IMR-90 (cell line): ENCODE results near the gene MINDY2. TPM values are rescaled to one million over a fixed set of nuclear protein-coding genes. Genes with fewer than 3 reads are reported as not detected.
A peak's percentile ranks its signal among the peaks of the same experiment; 100 is the strongest.

ENCODE experiments used
- ATAC-seq: fragments of 200-7000 bp; cut with Tn5 transposase; 2 replicates; pipeline ENCODE4 v1.9.1; 2020; ENCODE audit warnings: low read depth, mild to moderate bottlenecking, moderate library complexity
- BruUV-seq: library from RNA; stranded (reverse); fragments of 400-500 nt; replicated peaks from 2 replicates; lab custom pipeline; 2021; lab: Mats Ljungman, UMichigan
- CTCF ChIA-PET: fragments of 300-600 bp; formaldehyde crosslinking; extraction: SDS; loops from one replicate; lab custom pipeline; 2021; ENCODE audit warnings: antibody characterized with exemption; lab: Yijun Ruan, JAX
- POLR2A ChIA-PET: fragments of 300-600 bp; sonication (Branson Sonifier 250); formaldehyde crosslinking; loops from one replicate; lab custom pipeline; 2022; ENCODE audit warnings: antibody characterized with exemption; ENCODE audit not compliant: unreplicated experiment; lab: Charles Lee
- DNase-seq: peaks from one replicate; pipeline ENCODE4 v3.0.0; 2013
- H2AFZ ChIP-seq: replicated peaks from 2 replicates; pipeline ENCODE3; 2013; ENCODE audit warnings: low read length, mild to moderate bottlenecking; ENCODE audit not compliant: poor library complexity
- H2AK5ac ChIP-seq: 2 replicates; pipeline ENCODE4 v1.6.1; 2013; ENCODE audit warnings: low read depth, low read length, inconsistent platforms
- H2AK9ac ChIP-seq: replicated peaks from 2 replicates; pipeline ENCODE3; 2013; ENCODE audit warnings: mild to moderate bottlenecking, low read depth, low read length, moderate library complexity; ENCODE audit not compliant: poor library complexity
- H2BK120ac ChIP-seq: 2 replicates; pipeline ENCODE4 v1.6.1; 2013; ENCODE audit warnings: low read depth, low read length, inconsistent platforms
- H2BK15ac ChIP-seq: 3 replicates; pipeline ENCODE4 v1.6.1; 2013; ENCODE audit warnings: low read depth, low read length, inconsistent platforms
- H2BK20ac ChIP-seq: 2 replicates; pipeline ENCODE4 v1.6.1; 2013; ENCODE audit warnings: low read depth, mild to moderate bottlenecking, inconsistent platforms, low read length, moderate library complexity
- H2BK5ac ChIP-seq: 2 replicates; pipeline ENCODE4 v1.6.1; 2013; ENCODE audit warnings: mild to moderate bottlenecking, low read depth, low read length, inconsistent platforms; ENCODE audit not compliant: poor library complexity, severe bottlenecking
- H3K14ac ChIP-seq: replicated peaks from 2 replicates; pipeline ENCODE4 v1.6.1; 2013; ENCODE audit warnings: low read depth, low read length, inconsistent platforms
- H3K18ac ChIP-seq: 2 replicates; pipeline ENCODE4 v1.6.1; 2013; ENCODE audit warnings: low read depth, low read length, control low read depth
- H3K23ac ChIP-seq: 2 replicates; pipeline ENCODE4 v1.6.1; 2013; ENCODE audit warnings: low read depth, low read length, inconsistent platforms
- H3K27ac ChIP-seq: 2 replicates; pipeline ENCODE4 v1.5.1; 2013; ENCODE audit warnings: mild to moderate bottlenecking, control low read depth, low read length; ENCODE audit not compliant: insufficient read depth
- H3K27me3 ChIP-seq: 2 replicates; pipeline ENCODE4 v1.6.1; 2013; ENCODE audit warnings: low read length; ENCODE audit not compliant: control insufficient read depth, insufficient read depth
- H3K36me3 ChIP-seq: 2 replicates; pipeline ENCODE4 v1.6.1; 2013; ENCODE audit warnings: low read length, mixed read lengths; ENCODE audit not compliant: control insufficient read depth, insufficient read depth
- H3K4ac ChIP-seq: 2 replicates; pipeline ENCODE4 v1.6.1; 2013; ENCODE audit warnings: low read depth, low read length, inconsistent platforms
- H3K4me1 ChIP-seq: 2 replicates; pipeline ENCODE4 v1.6.1; 2013; ENCODE audit warnings: low read length, mixed read lengths; ENCODE audit not compliant: control insufficient read depth, insufficient read depth
- H3K4me2 ChIP-seq: 2 replicates; pipeline ENCODE4 v1.6.1; 2013; ENCODE audit warnings: low read depth, mild to moderate bottlenecking, control low read depth, low read length, moderate library complexity
- H3K4me3 ChIP-seq: 2 replicates; pipeline ENCODE4 v1.5.1; 2013; ENCODE audit warnings: low read depth, mild to moderate bottlenecking, control low read depth, low read length, moderate library complexity; ENCODE audit not compliant: insufficient read depth
- H3K56ac ChIP-seq: 2 replicates; pipeline ENCODE4 v1.6.1; 2013; ENCODE audit warnings: low read length, inconsistent platforms; ENCODE audit not compliant: insufficient read depth; ENCODE audit errors: extremely low read depth
- H3K79me1 ChIP-seq, 2 experiments: 2 replicates each; pipeline ENCODE4 v1.6.1; 2013; ENCODE audit warnings: low read length in 2 of 2, inconsistent platforms in 1 of 2, low read depth in 1 of 2
- H3K9ac ChIP-seq: 2 replicates; pipeline ENCODE4 v1.6.1; 2013; ENCODE audit warnings: low read depth, low read length, control low read depth
- H3K9me1 ChIP-seq: 2 replicates; pipeline ENCODE4 v1.6.1; 2013; ENCODE audit warnings: low read length, inconsistent platforms; ENCODE audit not compliant: insufficient read depth
- H3K9me3 ChIP-seq: 2 replicates; pipeline ENCODE4 v1.6.1; 2013; ENCODE audit warnings: low read length; ENCODE audit not compliant: control insufficient read depth, insufficient read depth
- H4K20me1 ChIP-seq: 2 replicates; pipeline ENCODE4 v1.6.1; 2013; ENCODE audit warnings: low read length, inconsistent platforms; ENCODE audit not compliant: insufficient read depth
- H4K5ac ChIP-seq: 2 replicates; pipeline ENCODE4 v1.6.1; 2013; ENCODE audit warnings: mild to moderate bottlenecking, low read depth, low read length, control low read depth
- H4K8ac ChIP-seq, 2 experiments: 2 replicates each; pipeline ENCODE4 v1.6.1; 2013; ENCODE audit warnings: low read depth in 2 of 2, low read length in 2 of 2, control low read depth in 1 of 2, inconsistent platforms in 1 of 2
- H4K91ac ChIP-seq: 2 replicates; pipeline ENCODE4 v1.6.1; 2013; ENCODE audit warnings: low read depth, low read length, inconsistent platforms; ENCODE audit not compliant: insufficient read depth
- BHLHE40 ChIP-seq: fragments of 150-350 bp; IDR thresholded peaks from 2 replicates; pipeline ENCODE4 v1.6.1; 2016; ENCODE audit warnings: mild to moderate bottlenecking, low read depth, low read length
- CEBPB ChIP-seq: IDR thresholded peaks from 2 replicates; pipeline ENCODE4 v1.6.1; 2012; ENCODE audit warnings: low read depth, low read length, improper control_type of control experiment
- CHD1 ChIP-seq: IDR thresholded peaks from 2 replicates; pipeline ENCODE4 v1.6.1; 2012; ENCODE audit warnings: low read depth, low read length, improper control_type of control experiment
- FOS ChIP-seq: fragments of 150-350 bp; IDR thresholded peaks from 2 replicates; pipeline ENCODE4 v1.6.1; 2016; ENCODE audit warnings: low read depth, low read length
- MAFK ChIP-seq: IDR thresholded peaks from 2 replicates; pipeline ENCODE4 v1.6.1; 2012; ENCODE audit warnings: low read depth, low read length, improper control_type of control experiment
- MAZ ChIP-seq: IDR thresholded peaks from 2 replicates; pipeline ENCODE4 v1.6.1; 2012; ENCODE audit warnings: low read depth, mild to moderate bottlenecking, low read length, improper control_type of control experiment, moderate library complexity, borderline replicate concordance
- MXI1 ChIP-seq: IDR thresholded peaks from 2 replicates; pipeline ENCODE4 v1.6.1; 2012; ENCODE audit warnings: low read depth, mild to moderate bottlenecking, low read length, moderate library complexity, borderline replicate concordance
- NFE2L2 ChIP-seq: fragments of 150-350 bp; IDR thresholded peaks from 2 replicates; pipeline ENCODE4 v1.6.1; 2016; ENCODE audit warnings: low read depth, mild to moderate bottlenecking, low read length
- RAD21 ChIP-seq: IDR thresholded peaks from 2 replicates; pipeline ENCODE4 v1.6.1; 2012; ENCODE audit warnings: low read length, improper control_type of control experiment
- RCOR1 ChIP-seq: IDR thresholded peaks from 2 replicates; pipeline ENCODE4 v1.6.1; 2012; ENCODE audit warnings: mild to moderate bottlenecking, low read length, improper control_type of control experiment; ENCODE audit not compliant: insufficient replicate concordance
- RFX5 ChIP-seq: IDR thresholded peaks from 2 replicates; pipeline ENCODE4 v1.8.0; 2012; ENCODE audit warnings: low read depth, mild to moderate bottlenecking, low read length, moderate library complexity
- SMC3 ChIP-seq: fragments of 150-350 bp; IDR thresholded peaks from 2 replicates; pipeline ENCODE4 v1.6.1; 2016; ENCODE audit warnings: low read depth, mild to moderate bottlenecking, antibody characterized with exemption, low read length, moderate library complexity
- USF2 ChIP-seq: fragments of 150-350 bp; IDR thresholded peaks from 2 replicates; pipeline ENCODE4 v1.6.1; 2017; ENCODE audit warnings: mild to moderate bottlenecking, antibody characterized with exemption, low read length, low read depth
- WGBS, 2 experiments: methylation state at CpG; one replicate each; pipeline versions ENCODE4 v1.1.5 to v1.1.7; 2013; ENCODE audit warnings: missing lambda C conversion rate in 2 of 2; ENCODE audit not compliant: insufficient read length in 1 of 2; ENCODE audit errors: extremely low coverage in 2 of 2; 5-methylcytosine and 5-hydroxymethylcytosine counted together
- dilution Hi-C: fragments of 300-500 bp; cut with HindIII; formaldehyde crosslinking; loops from one replicate; pipeline ENCODE4 v1.14.3; 2018; ENCODE audit warnings: low sequenced_read_pairs; ENCODE audit not compliant: unreplicated experiment
- in situ Hi-C: fragments of 300-500 bp; cut with MboI; formaldehyde crosslinking; loops from 3 replicates; pipeline ENCODE4 v1.14.3; 2019; ENCODE audit warnings: low sequenced_read_pairs, inconsistent platforms, mixed read lengths
- intact Hi-C: fragments of 100-400 bp; cut with micrococcal nuclease; formaldehyde crosslinking; loops from 2 replicates; pipeline ENCODE4 v1.10.0; 2022
- polyA plus RNA-seq, 3 experiments: library from polyadenylated mRNA; depleted of rRNA; stranded (reverse); fragments of >200 nt; gene quantifications; 2 replicates each; pipeline ENCODE4 v1.2.3, GENCODE V29; 2012; ENCODE audit warnings: low replicate concordance in 1 of 3
- total RNA-seq: library from RNA; depleted of rRNA; stranded (reverse); fragments of >200 nt; gene quantifications from 2 replicates; pipeline ENCODE4 v1.2.3, GENCODE V29; 2012

Gene MINDY2
- total and polyA plus RNA-seq, 2 of the 4 experiments (the other 2 are of a cell fraction): 4.0 to 9.3 TPM

- POLR2A ChIA-PET: no interaction called here
- no peaks in the 10 kb centered on the region for H3K9me3 ChIP-seq
- peak overlapping the region; percentile 24; the same call in 1 of the 2 replicates for H3K4ac ChIP-seq
- H3K9me1 ChIP-seq: peaks cover 10% of the 10 kb centered on the region
- no peak overlapping the region for H2AK5ac ChIP-seq
- H3K4me2 ChIP-seq: peak overlapping the region; percentile 68
- H4K5ac ChIP-seq: no peak overlapping the region
- no TSS peak for BruUV-seq
- DNase-seq: no peak
- H3K79me1 ChIP-seq: peaks cover 5 to 39% of the 10 kb centered on the region in 2 experiments; a peak in 2 of 4 replicates
- no peak overlapping the region for H4K8ac ChIP-seq
- dilution Hi-C loops: no loop called here
- no peak overlapping the region for H2BK120ac ChIP-seq
- H2AFZ ChIP-seq: no peak overlapping the region
- in situ Hi-C loops: no loop called here
- 0 out of 2 replicates have a peak overlapping the region, but pooled peaks have one; percentile 9 for H3K4me3 ChIP-seq
- H3K9ac ChIP-seq: peak overlapping the region; percentile 46; the same call in 1 of the 2 replicates
- peak overlapping the region; percentile 53; the same call in 1 of the 2 replicates for H3K23ac ChIP-seq
- intact Hi-C loops: loop anchor here (5.0 kb wide), 2 partner anchors 119 to 414 kb away; no protein-coding TSS in a partner anchor
- H3K27me3 ChIP-seq: no peaks in the 10 kb centered on the region
- no peak overlapping the region for H3K27ac ChIP-seq
- no peak for ATAC-seq
- H2BK5ac ChIP-seq: peak overlapping the region; percentile 4
- H2BK20ac ChIP-seq: no peak overlapping the region
- H4K20me1 ChIP-seq: peaks cover 54% of the 10 kb centered on the region
- TF ChIP-seq RFX5 (no peak), MAZ (no peak), CEBPB (no peak), BHLHE40 (no peak), FOS (no peak), RAD21 (no peak), RCOR1 (no peak), MAFK (no peak), SMC3 (no peak), MXI1 (no peak), CHD1 (no peak), NFE2L2 (no peak), USF2 (no peak)
- no CpG with 5 or more reads among the region's 1 CpG for WGBS, 2 experiments
- no peak overlapping the region for H2AK9ac ChIP-seq
- H3K18ac ChIP-seq: no peak overlapping the region
- peaks cover 7% of the 10 kb centered on the region for H3K4me1 ChIP-seq
- no peak overlapping the region for H2BK15ac ChIP-seq
- H4K91ac ChIP-seq: no peak overlapping the region
- H3K14ac ChIP-seq: no peak overlapping the region; the same call in 1 of the 2 replicates
- H3K36me3 ChIP-seq: no peaks in the 10 kb centered on the region
- H3K56ac ChIP-seq: no peak overlapping the region
- CTCF ChIA-PET: interaction anchor here (1.3 kb wide), 1 partner anchor 518 kb away, joined by 4 read pairs; no protein-coding TSS in a partner anchor
Measured at GRCh38 chr15:58746174-58746573, 24.9 kb upstream of the MINDY2 start.
